ENCODE data around the gene DKK2. TPM values are rescaled to one million over a fixed set of nuclear protein-coding genes. Genes with fewer than 3 reads are reported as not detected.

Gene DKK2
- total RNA-seq, 1 experiment from 2014 or later, result not detected

GRCh38 chr4:107060388-107060787, 24.3 kb upstream of the DKK2 start:
- H3K4me3 ChIP-seq (ENCODE audit: low read length), result no peak overlapping the region
- no peaks in the 10 kb centered on the region for H3K9me3 ChIP-seq (ENCODE audit: low read length)
- H3K4me2 ChIP-seq (ENCODE audit: low read depth, low read length, poor library complexity, severe bottlenecking), result no peak overlapping the region
- no peak overlapping the region for H3K9ac ChIP-seq (ENCODE audit: low read length)
- H3K79me2 ChIP-seq (ENCODE audit: low read length), result no peaks in the 10 kb centered on the region
- no peaks in the 10 kb centered on the region for H3K9me2 ChIP-seq (replicated peaks; ENCODE audit: insufficient read depth, low read length)
- no peak for DNase-seq
- no peaks in the 10 kb centered on the region for H3K4me1 ChIP-seq (ENCODE audit: low read length)
- no peaks in the 10 kb centered on the region for H3K36me3 ChIP-seq (ENCODE audit: insufficient read depth, low read length)
- no peak overlapping the region for H2AFZ ChIP-seq (ENCODE audit: low read length)
- no peaks in the 10 kb centered on the region for H3K27me3 ChIP-seq (ENCODE audit: low read length)
- H3K27ac ChIP-seq (ENCODE audit: low read length), result no peak overlapping the region
- H4K20me1 ChIP-seq (ENCODE audit: insufficient read depth, low read depth, low read length), result no peaks in the 10 kb centered on the region

- Histone ChIP-seq H3K4me3 (ENCODE audit: low read length) (no peak overlapping the region), H3K27ac (ENCODE audit: low read length) (no peak overlapping the region), H3K9me3 (ENCODE audit: low read length) (no peaks in the 10 kb centered on the region), H3K36me3 (ENCODE audit: insufficient read depth, low read length) (no peaks in the 10 kb centered on the region), H3K79me2 (ENCODE audit: low read length) (no peaks in the 10 kb centered on the region), H3K9ac (ENCODE audit: low read length) (no peak overlapping the region), H2AFZ (ENCODE audit: low read length) (no peak overlapping the region), H3K9me2 (replicated peaks; ENCODE audit: insufficient read depth, low read length) (no peaks in the 10 kb centered on the region), H3K27me3 (ENCODE audit: low read length) (no peaks in the 10 kb centered on the region), H3K4me2 (ENCODE audit: low read depth, low read length, poor library complexity, severe bottlenecking) (no peak overlapping the region), H3K4me1 (ENCODE audit: low read length) (no peaks in the 10 kb centered on the region), H4K20me1 (ENCODE audit: insufficient read depth, low read depth, low read length) (no peaks in the 10 kb centered on the region)
- no peak for DNase-seq
Observed at GRCh38 chr4:107058828-107059227, 22.7 kb upstream of the DKK2 start.

GRCh38 chr4:107050525-107051135, 14.5 kb upstream of the DKK2 start:
- H3K36me3 ChIP-seq (ENCODE audit: insufficient read depth, low read length), result no peaks in the 10 kb centered on the region
- no peaks in the 10 kb centered on the region for H3K9me2 ChIP-seq (replicated peaks; ENCODE audit: insufficient read depth, low read length)
- H3K4me1 ChIP-seq (ENCODE audit: low read length), result no peaks in the 10 kb centered on the region
- H3K4me2 ChIP-seq (ENCODE audit: low read depth, low read length, poor library complexity, severe bottlenecking), result no peak overlapping the region
- H3K27ac ChIP-seq (ENCODE audit: low read length), result no peak overlapping the region
- H3K4me3 ChIP-seq (ENCODE audit: low read length), result no peak overlapping the region
- no peak overlapping the region for H3K9ac ChIP-seq (ENCODE audit: low read length)
- peak; percentile 48 for DNase-seq
- no peaks in the 10 kb centered on the region for H4K20me1 ChIP-seq (ENCODE audit: insufficient read depth, low read depth, low read length)
- no peaks in the 10 kb centered on the region for H3K27me3 ChIP-seq (ENCODE audit: low read length)
- H3K79me2 ChIP-seq (ENCODE audit: low read length), result no peaks in the 10 kb centered on the region
- no peak overlapping the region for H2AFZ ChIP-seq (ENCODE audit: low read length)
- H3K9me3 ChIP-seq (ENCODE audit: low read length), result no peaks in the 10 kb centered on the region

- no peak for DNase-seq
- Histone ChIP-seq H3K27ac (ENCODE audit: low read length) (no peak overlapping the region), H3K79me2 (ENCODE audit: low read length) (no peaks in the 10 kb centered on the region), H2AFZ (ENCODE audit: low read length) (no peak overlapping the region), H3K4me1 (ENCODE audit: low read length) (no peaks in the 10 kb centered on the region), H3K4me3 (ENCODE audit: low read length) (no peak overlapping the region), H3K9me2 (replicated peaks; ENCODE audit: insufficient read depth, low read length) (no peaks in the 10 kb centered on the region), H4K20me1 (ENCODE audit: insufficient read depth, low read depth, low read length) (no peaks in the 10 kb centered on the region), H3K9ac (ENCODE audit: low read length) (no peak overlapping the region), H3K36me3 (ENCODE audit: insufficient read depth, low read length) (no peaks in the 10 kb centered on the region), H3K9me3 (ENCODE audit: low read length) (no peaks in the 10 kb centered on the region), H3K27me3 (ENCODE audit: low read length) (no peaks in the 10 kb centered on the region), H3K4me2 (ENCODE audit: low read depth, low read length, poor library complexity, severe bottlenecking) (no peak overlapping the region)
Observed at GRCh38 chr4:107046261-107046660, 10.1 kb upstream of the DKK2 start.

GRCh38 chr4:107044170-107044569, 8.1 kb upstream of the DKK2 start:
- peak; percentile 54 for DNase-seq

GRCh38 chr4:107037199-107037584, 1.1 kb upstream of the DKK2 start:
- H3K4me1 ChIP-seq (ENCODE audit: low read length), result no peaks in the 10 kb centered on the region
- no peaks in the 10 kb centered on the region for H4K20me1 ChIP-seq (ENCODE audit: insufficient read depth, low read depth, low read length)
- H3K9me3 ChIP-seq (ENCODE audit: low read length), result no peaks in the 10 kb centered on the region
- no peak overlapping the region for H3K4me2 ChIP-seq (ENCODE audit: low read depth, low read length, poor library complexity, severe bottlenecking)
- no peaks in the 10 kb centered on the region for H3K27me3 ChIP-seq (ENCODE audit: low read length)
- H3K9me2 ChIP-seq (replicated peaks; ENCODE audit: insufficient read depth, low read length), result no peaks in the 10 kb centered on the region
- DNase-seq, result no peak
- H3K4me3 ChIP-seq (ENCODE audit: low read length), result no peak overlapping the region
- H3K27ac ChIP-seq (ENCODE audit: low read length), result no peak overlapping the region
- no peak overlapping the region for H2AFZ ChIP-seq (ENCODE audit: low read length)
- no peaks in the 10 kb centered on the region for H3K36me3 ChIP-seq (ENCODE audit: insufficient read depth, low read length)
- H3K79me2 ChIP-seq (ENCODE audit: low read length), result no peaks in the 10 kb centered on the region
- H3K9ac ChIP-seq (ENCODE audit: low read length), result no peak overlapping the region

More at GRCh38 chr4:107044170-107044569, 8.1 kb upstream of the DKK2 start:
- no peaks in the 10 kb centered on the region for H3K27me3 ChIP-seq (ENCODE audit: low read length)
- H3K36me3 ChIP-seq (ENCODE audit: insufficient read depth, low read length), result no peaks in the 10 kb centered on the region
- no peak overlapping the region for H3K9ac ChIP-seq (ENCODE audit: low read length)
- H3K27ac ChIP-seq (ENCODE audit: low read length), result no peak overlapping the region
- no peak overlapping the region for H2AFZ ChIP-seq (ENCODE audit: low read length)
- H3K4me3 ChIP-seq (ENCODE audit: low read length), result no peak overlapping the region
- H3K4me1 ChIP-seq (ENCODE audit: low read length), result no peaks in the 10 kb centered on the region
- H4K20me1 ChIP-seq (ENCODE audit: insufficient read depth, low read depth, low read length), result no peaks in the 10 kb centered on the region
- H3K9me3 ChIP-seq (ENCODE audit: low read length), result no peaks in the 10 kb centered on the region
- H3K9me2 ChIP-seq (replicated peaks; ENCODE audit: insufficient read depth, low read length), result no peaks in the 10 kb centered on the region
- H3K4me2 ChIP-seq (ENCODE audit: low read depth, low read length, poor library complexity, severe bottlenecking), result no peak overlapping the region
- H3K79me2 ChIP-seq (ENCODE audit: low read length), result no peaks in the 10 kb centered on the region

GRCh38 chr4:107036584-107037198, 578 bp upstream of the DKK2 start:
- Histone ChIP-seq H3K27ac (ENCODE audit: low read length) (no peak overlapping the region), H3K9me3 (ENCODE audit: low read length) (no peaks in the 10 kb centered on the region), H2AFZ (ENCODE audit: low read length) (no peak overlapping the region), H4K20me1 (ENCODE audit: insufficient read depth, low read depth, low read length) (no peaks in the 10 kb centered on the region), H3K9ac (ENCODE audit: low read length) (no peak overlapping the region), H3K9me2 (replicated peaks; ENCODE audit: insufficient read depth, low read length) (no peaks in the 10 kb centered on the region), H3K79me2 (ENCODE audit: low read length) (no peaks in the 10 kb centered on the region), H3K4me1 (ENCODE audit: low read length) (no peaks in the 10 kb centered on the region), H3K36me3 (ENCODE audit: insufficient read depth, low read length) (no peaks in the 10 kb centered on the region), H3K4me2 (ENCODE audit: low read depth, low read length, poor library complexity, severe bottlenecking) (no peak overlapping the region), H3K27me3 (ENCODE audit: low read length) (no peaks in the 10 kb centered on the region), H3K4me3 (ENCODE audit: low read length) (no peak overlapping the region)
- DNase-seq, result no peak

GRCh38 chr4:107034996-107035818, 906 bp downstream of the DKK2 start:
- Histone ChIP-seq H3K9me2 (replicated peaks; ENCODE audit: insufficient read depth, low read length) (no peaks in the 10 kb centered on the region), H3K9me3 (ENCODE audit: low read length) (no peaks in the 10 kb centered on the region), H4K20me1 (ENCODE audit: insufficient read depth, low read depth, low read length) (no peaks in the 10 kb centered on the region), H3K4me1 (ENCODE audit: low read length) (no peaks in the 10 kb centered on the region), H3K27me3 (ENCODE audit: low read length) (no peaks in the 10 kb centered on the region), H3K4me2 (ENCODE audit: low read depth, low read length, poor library complexity, severe bottlenecking) (no peak overlapping the region), H3K79me2 (ENCODE audit: low read length) (no peaks in the 10 kb centered on the region), H3K9ac (ENCODE audit: low read length) (no peak overlapping the region), H3K27ac (ENCODE audit: low read length) (no peak overlapping the region), H3K4me3 (ENCODE audit: low read length) (no peak overlapping the region), H3K36me3 (ENCODE audit: insufficient read depth, low read length) (no peaks in the 10 kb centered on the region), H2AFZ (ENCODE audit: low read length) (no peak overlapping the region)
- DNase-seq, result no peak

All from Karpas-422 (cell line).